NCI-H510A treated with DMSO at 0.1 percent for 48 hours (cell line): ENCODE measurements around the gene STX2.
"Not testable (repeated sequence)": the region's sequence is repeated elsewhere in the genome, so short reads cannot be mapped to it uniquely, and the experiment has no call there.

Source experiments
- DNase-seq: peaks from one replicate; lab custom pipeline; 2025; lab: John Stamatoyannopoulos, UW

Gene STX2

GRCh38 chr12:130870442-130871285 lies 31.6 kb upstream of the STX2 start:
- peak; percentile 87 for DNase-seq

- DNase-seq: no peak
Measured at GRCh38 chr12:130868412-130868811, 29.4 kb upstream of the STX2 start.

GRCh38 chr12:130863298-130863697 lies 24.2 kb upstream of the STX2 start:
- DNase-seq: no peak

DNA sequence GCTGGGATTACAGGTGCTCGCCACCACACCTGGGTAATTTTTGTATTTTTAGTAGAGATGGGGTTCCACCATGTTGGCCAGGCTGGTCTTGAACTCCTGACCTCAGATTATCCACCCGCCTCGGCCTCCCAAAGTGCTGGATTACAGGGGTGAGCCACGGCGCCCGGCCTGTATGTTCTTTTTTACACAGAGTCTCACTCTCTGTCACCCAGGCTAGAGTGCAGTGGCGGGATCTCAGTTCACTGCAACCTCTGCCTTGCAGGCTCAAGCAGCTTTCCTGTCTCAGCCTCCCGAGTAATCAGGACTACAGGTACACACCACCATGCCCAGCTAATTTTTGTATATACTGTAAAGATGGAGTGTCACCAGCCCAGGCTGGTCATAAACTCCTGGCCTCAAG lies 23.7 kb upstream of the STX2 start:
- not testable (repeated sequence) for DNase-seq

DNA sequence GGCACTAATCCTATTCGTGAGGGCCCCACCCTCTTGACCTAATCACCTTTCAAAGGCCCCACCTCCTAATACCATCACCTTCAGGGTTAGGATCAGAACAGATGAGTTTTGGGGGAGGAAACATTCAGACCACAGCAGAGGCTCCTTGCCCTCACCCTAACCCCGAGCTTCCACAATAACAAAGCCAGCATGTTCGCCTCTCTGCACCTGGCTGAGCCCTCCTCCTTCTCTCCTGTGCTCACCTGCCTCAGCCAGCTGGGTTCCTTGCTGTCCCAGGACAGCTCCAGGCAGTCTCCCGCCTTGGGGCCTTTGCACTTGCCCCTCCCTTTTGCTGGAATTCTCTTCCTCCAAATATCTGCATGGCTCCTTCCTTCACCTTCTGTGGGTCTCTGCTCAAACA lies 23.1 kb upstream of the STX2 start:
- DNase-seq: no peak

- no peak for DNase-seq
Measured at GRCh38 chr12:130860311-130860710, 21.3 kb upstream of the STX2 start.

- no peak for DNase-seq
Measured at GRCh38 chr12:130859161-130859560, 20.1 kb upstream of the STX2 start.

DNA sequence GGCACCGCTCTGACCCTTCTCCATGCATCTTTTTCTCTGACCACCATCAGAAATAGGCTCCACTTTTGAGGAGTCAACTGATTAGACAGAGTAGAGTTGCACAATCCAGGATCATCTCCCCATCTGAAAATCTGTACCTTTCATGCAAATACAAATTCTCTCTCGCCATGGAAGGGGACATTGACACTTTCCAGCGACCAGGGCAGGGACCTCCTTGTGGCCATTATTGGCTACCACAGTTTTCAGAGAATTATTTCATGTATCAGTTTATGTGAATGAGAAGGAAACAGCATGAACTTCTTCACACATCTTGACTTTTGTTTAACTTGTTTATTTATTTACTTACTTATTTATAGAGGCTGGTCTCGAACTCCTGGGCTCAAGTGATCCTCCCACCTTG lies 19.0 kb upstream of the STX2 start:
- DNase-seq: no peak

DNA sequence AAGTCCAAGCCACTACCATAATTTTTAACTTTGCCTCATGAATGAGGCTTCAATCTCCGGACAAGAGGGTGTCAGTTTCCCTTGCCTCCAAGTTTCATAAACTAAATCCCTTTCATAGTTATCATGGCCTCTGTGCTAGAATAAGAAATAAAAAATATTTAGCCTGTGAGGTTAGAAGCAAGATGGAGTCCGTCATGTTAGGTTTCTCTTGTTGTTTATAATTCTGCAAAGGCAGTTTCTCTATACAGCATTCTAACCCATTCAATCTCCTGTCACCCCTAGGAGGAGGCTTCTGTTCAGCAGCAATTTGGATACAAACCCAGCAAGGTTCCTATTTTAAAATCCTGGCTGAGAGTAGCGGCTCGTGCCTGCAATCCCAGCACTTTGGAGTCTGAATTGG lies 17.0 kb upstream of the STX2 start:
- no peak for DNase-seq

GRCh38 chr12:130850418-130851021 lies 11.5 kb upstream of the STX2 start:
- DNase-seq: no peak

DNA sequence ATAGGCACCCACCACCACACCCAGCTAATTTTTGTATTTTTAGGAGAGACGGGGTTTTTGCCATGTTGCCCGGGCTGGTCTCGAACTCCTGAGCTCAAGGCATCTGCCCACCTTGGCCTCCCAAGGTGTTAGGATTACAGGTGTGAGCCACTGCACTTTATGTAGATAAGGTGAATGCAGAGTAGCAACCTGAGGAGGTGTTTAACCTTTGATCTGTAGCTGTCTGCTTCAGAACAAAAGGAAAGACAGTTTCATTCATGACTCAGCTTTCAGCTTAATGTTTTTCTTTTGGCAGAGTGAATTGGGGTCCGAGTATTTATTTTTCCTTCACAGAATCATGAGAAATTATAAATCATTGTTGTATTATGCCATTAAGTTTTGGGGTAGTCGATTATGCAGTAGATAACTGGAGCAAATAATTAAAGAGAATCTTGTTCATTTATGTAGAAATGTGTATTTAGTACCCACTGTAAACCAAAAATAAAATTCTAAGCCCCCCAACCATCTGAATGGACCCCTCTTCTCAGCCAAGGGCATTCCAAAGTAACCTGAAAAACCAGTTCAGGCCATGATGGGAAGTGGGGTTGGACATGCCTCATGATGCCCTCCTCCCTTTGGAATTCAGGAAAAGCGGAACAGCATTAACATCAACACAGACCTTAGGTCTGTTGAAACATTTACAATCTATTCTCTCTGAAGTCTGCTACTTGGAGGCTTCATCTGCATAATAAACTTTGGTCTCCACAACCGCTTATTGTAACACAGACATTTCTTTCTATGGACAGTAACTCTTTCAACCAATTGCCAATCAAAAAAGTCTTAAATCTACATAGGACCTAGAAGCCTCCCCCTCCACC lies 10.7 kb upstream of the STX2 start:
- no peak for DNase-seq

GRCh38 chr12:130848785-130849305 lies 9.8 kb upstream of the STX2 start:
- not testable (repeated sequence) for DNase-seq

- not testable (repeated sequence) for DNase-seq
Measured at GRCh38 chr12:130848105-130848504, 9.1 kb upstream of the STX2 start.

DNA sequence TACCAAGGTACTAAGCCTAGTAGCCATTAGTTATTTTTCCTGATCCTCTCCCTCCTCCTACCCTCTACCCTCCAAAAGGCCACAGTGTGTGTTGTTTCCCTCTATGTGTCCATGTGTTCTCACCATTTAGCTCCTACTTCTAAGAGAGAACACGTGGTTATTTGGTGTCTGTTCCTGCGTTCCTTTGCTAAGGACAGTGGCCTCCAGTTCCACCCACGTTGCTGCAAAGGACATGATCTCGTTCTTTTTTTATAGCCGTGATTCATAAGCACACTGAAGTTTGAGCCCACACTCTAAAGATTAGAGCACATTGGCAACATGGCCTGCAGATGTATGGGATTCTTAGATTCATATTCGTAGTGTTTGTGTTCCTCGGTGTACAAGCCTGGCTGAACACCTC lies 8.1 kb upstream of the STX2 start:
- no peak for DNase-seq

DNA sequence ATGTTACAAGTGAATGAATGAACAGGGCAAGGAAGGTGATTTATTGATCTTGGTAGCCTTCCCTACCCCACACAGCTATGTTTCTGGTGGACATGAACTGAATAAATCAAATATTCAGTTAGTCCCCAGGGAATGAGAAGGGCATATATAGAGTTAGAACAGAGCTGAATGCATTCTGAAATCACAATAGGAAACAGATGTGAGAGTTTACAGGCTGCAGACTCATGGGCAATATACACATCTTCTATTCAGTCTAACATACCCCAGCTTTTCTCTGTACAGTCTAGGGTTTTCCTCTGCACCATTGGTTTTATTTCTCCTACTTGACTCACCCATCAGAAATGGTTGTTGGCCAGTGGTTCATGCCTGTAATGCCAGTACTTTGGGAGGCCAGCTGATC lies 7.3 kb upstream of the STX2 start:
- no peak for DNase-seq

DNA sequence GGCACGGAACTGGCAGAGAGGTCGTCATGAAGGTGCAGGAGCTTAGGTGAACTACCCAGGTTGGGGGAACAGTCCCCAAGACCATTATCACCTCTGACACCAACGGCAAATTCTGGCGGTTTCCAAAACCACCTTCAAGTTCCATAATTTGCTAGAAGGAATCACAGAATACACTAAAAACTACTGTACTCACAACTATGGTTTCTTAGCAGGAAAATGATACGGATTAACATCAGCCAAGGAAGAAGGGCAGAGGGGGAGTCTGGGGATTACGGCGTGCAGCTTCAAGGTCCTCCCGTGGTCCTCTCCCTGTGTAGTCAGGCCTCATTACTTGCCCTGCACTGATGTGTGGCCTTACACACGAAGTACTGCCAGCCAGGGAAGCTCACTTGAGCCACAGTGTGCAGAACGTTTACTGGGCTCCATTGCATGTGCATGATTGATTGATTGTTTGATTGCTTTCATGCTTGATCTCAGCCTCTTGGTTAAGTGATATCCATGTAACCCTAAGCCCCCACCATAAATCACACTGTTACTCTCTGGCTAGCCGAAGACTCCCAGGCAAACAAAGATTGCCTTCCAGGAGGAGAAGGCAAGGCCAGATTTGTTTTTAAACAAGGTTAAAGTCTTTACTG lies 837 bp upstream of the STX2 start:
- DNase-seq: no peak

DNA sequence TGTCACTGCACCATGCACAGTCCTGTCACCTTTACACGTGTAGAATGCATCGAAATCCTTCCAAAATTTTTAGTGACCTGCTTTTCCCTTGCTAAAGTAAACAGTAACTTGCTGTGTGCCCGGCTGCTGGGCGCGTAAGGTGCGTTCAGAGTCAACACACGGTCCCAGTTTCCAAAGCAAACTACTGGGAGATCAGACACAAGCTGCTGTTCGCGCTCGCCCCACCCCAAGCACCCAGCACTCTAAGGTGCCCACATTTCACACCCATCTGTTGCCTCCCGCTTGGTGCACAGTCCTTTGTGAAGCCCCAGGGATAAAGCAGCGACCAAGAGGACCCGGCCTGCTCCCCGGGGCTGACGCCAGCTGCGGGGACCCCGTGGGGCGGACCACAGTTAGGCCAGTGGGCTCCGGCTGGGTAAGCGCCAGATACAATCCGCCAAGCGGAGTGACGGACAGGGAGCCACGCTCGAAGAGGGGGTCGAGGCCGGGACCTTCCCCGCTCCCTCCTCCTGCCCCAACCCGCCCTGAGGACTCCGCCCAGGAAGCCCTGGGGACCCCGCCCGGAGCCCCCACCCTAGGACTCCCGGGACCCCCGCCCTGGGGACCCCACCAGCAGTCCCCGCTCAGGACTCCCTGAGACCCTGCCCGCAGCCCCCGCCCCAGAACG lies 633 bp downstream of the STX2 start:
- peak; percentile 43 for DNase-seq

DNA sequence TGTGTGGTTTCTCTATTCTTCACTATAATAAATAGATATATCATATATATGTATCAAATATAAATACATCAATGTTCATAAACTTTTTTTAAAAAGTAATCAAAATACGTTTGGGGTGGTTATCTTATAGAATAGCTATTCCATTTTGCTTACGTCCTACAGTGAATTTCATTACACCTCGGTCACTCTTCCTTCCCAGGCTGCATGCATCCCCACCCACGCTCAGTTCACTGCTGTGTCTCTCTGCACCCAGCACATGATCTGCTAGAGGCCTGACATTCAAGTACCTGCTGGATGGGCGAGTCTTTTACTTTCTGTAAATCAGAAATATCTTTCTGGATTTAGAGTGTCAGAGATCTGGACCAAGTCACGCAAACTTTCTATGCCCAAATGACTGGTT lies 3.6 kb downstream of the STX2 start:
- DNase-seq: no peak

DNA sequence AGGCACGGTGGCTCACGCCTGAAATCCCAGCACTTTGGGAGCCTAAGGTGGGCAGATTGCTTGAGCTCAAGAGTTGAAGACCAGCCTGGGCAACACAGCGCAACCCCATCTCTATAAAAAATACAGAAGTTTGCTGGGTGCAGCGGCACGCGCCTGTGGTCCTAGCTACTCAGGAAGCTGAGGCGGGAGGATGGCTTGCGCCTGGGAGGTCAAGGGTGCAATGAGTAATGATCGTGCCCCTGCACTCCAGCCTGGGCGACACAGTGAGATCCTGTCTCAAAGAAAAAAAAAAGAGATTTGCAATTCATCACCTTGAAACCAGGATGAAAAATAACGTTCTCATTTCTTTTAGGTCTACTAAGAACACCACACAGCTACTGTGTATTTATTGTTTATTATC lies 4.0 kb downstream of the STX2 start:
- DNase-seq: no peak

- DNase-seq: no peak
Measured at GRCh38 chr12:130832561-130833209, 6.4 kb downstream of the STX2 start.

DNA sequence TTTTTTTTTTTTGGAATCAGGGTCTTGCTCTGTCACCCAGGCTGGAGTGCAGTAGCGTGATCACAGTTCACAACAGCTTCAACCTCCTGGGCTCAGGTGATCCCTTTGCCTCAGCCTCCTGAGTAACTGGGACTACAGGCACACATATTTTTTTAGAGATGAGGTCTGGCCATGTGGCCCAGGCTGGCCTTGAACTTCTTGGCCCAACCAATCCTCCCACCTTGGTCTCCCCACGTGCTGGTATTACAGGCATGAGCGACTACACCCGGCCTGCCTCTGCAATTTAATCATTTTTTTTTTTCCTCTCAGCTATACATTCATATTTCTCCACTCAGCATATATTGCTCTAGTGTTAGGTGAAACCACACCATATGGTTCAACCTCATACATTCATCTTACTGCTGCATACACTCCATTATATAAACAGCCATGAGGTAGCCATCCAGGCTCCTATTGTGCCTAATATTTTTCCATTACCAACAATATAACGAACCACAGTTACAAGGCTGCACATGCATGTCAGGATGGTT lies 7.1 kb downstream of the STX2 start:
- no peak for DNase-seq
